DOHH2 (cell line): ENCODE measurements around the gene UBE2S.
A peak's percentile ranks its signal among the peaks of the same experiment; 100 is the strongest.

Experiments
- H3F3A ChIP-seq: fragments of 200-600 bp; sonication (generic), shearing (Covaris generic); 2 replicates; pipeline ENCODE4 v1.6.0; 2016; ENCODE audit warnings: antibody characterized with exemption, mild to moderate bottlenecking; ENCODE audit not compliant: control insufficient read depth, insufficient read depth
- H3K27ac ChIP-seq: fragments of 200-600 bp; sonication (generic); 2 replicates; pipeline ENCODE4 v1.5.1; 2014; ENCODE audit warnings: low read depth, mild to moderate bottlenecking, low read length, moderate library complexity
- H3K27me3 ChIP-seq: fragments of 200-600 bp; sonication (generic); 2 replicates; pipeline ENCODE4 v1.6.1; 2014; ENCODE audit warnings: mild to moderate bottlenecking, low read length, mixed read lengths; ENCODE audit not compliant: control insufficient read depth
- H3K36me3 ChIP-seq: fragments of 200-600 bp; sonication (generic); 2 replicates; pipeline ENCODE4 v1.6.1; 2014; ENCODE audit warnings: mild to moderate bottlenecking, low read length, moderate library complexity, mixed read lengths; ENCODE audit not compliant: control insufficient read depth
- H3K4me1 ChIP-seq: fragments of 200-600 bp; sonication (generic); 2 replicates; pipeline ENCODE4 v1.6.1; 2014; ENCODE audit warnings: mild to moderate bottlenecking, low read length, mixed read lengths; ENCODE audit not compliant: control insufficient read depth
- H3K4me2 ChIP-seq: fragments of 200-600 bp; sonication (generic); 2 replicates; pipeline ENCODE4 v1.6.0; 2014; ENCODE audit warnings: mild to moderate bottlenecking, low read length, moderate library complexity
- H3K4me3 ChIP-seq: fragments of 200-600 bp; sonication (generic); 2 replicates; pipeline ENCODE4 v1.5.1; 2014; ENCODE audit warnings: mild to moderate bottlenecking, low read length, mixed read lengths
- H3K79me2 ChIP-seq: fragments of 200-600 bp; sonication (generic); 2 replicates; pipeline ENCODE4 v1.6.1; 2014; ENCODE audit warnings: mild to moderate bottlenecking, low read length, mixed read lengths; ENCODE audit not compliant: control insufficient read depth
- H3K9me2 ChIP-seq: fragments of 200-600 bp; sonication (generic); replicated peaks from 2 replicates; pipeline ENCODE4 v1.6.1; 2014; ENCODE audit warnings: mild to moderate bottlenecking, low read length, mixed read lengths; ENCODE audit not compliant: control insufficient read depth
- H3K9me3 ChIP-seq: fragments of 200-600 bp; sonication (generic); 2 replicates; pipeline ENCODE4 v1.6.1; 2014; ENCODE audit warnings: antibody characterized with exemption, low read length, mixed read lengths; ENCODE audit not compliant: control insufficient read depth, insufficient read depth
- H4K20me1 ChIP-seq: fragments of 200-600 bp; sonication (generic); 2 replicates; pipeline ENCODE4 v1.6.0; 2014; ENCODE audit warnings: low read depth, mild to moderate bottlenecking, antibody characterized with exemption, low read length, moderate library complexity; ENCODE audit not compliant: control insufficient read depth, insufficient read depth
- EZH2phosphoT487 ChIP-seq: fragments of 200-600 bp; sonication (generic); IDR thresholded peaks from 2 replicates; pipeline ENCODE4 v1.6.1; 2017; ENCODE audit warnings: borderline replicate concordance, mild to moderate bottlenecking, antibody characterized with exemption, low read length, moderate library complexity, mixed read lengths
- TF ChIP-seq, protein P1 (sequence below): fragments of 200-600 bp; sonication (generic); IDR thresholded peaks from one replicate; pipeline ENCODE4 v1.5.1; 2014; ENCODE audit warnings: antibody characterized with exemption, mild to moderate bottlenecking, low read depth, low read length; ENCODE audit not compliant: poor library complexity, severe bottlenecking

Gene UBE2S

DNA sequence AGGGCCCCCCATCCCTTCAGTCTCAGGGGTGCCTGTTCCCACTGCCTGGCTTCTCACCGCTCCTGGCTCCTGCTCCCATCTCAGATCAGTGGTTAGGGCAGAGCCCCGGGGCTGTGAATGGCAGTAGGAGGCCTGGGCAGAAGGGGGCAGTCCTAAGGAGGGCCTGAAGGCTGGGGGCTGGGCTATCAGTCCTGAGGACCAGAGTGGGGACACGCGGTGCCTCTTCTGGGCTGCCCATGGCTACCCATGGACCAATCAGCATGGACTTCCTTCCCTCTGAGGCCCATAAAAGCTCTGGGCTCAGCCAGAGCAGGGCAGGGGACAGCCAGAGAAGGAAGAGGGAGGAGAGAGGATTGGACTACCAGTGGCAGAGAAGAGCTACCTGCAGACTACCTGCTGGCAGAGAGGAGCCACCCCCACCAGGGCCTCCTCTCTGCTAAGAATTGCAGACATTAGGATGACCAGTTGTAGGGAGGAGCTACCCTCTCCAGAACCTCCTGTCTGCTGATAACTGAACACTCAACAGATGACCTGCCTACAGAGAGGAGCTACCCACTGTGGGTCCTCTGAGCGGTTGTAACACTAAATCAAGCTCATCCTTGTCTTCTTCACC lies 12.1 kb upstream of the UBE2S start:
- Histone ChIP-seq H3K9me3 (0 out of 2 replicates have a peak, but pooled peaks cover 6% of the 10 kb centered on the region), H3K9me2 (no peaks in the 10 kb centered on the region), H3K27ac (no peak overlapping the region), H3K4me3 (no peak overlapping the region), H3K27me3 (peaks cover 3% of the 10 kb centered on the region; the same call in 1 of the 2 replicates), H3K36me3 (no peaks in the 10 kb centered on the region), H3K79me2 (no peaks in the 10 kb centered on the region), H3F3A (no peaks in the 10 kb centered on the region), H4K20me1 (no peaks in the 10 kb centered on the region), H3K4me2 (no peak overlapping the region), H3K4me1 (peaks cover 5% of the 10 kb centered on the region)
- no peak for TF ChIP-seq EZH2phosphoT487
- TF ChIP-seq, protein P1, sequence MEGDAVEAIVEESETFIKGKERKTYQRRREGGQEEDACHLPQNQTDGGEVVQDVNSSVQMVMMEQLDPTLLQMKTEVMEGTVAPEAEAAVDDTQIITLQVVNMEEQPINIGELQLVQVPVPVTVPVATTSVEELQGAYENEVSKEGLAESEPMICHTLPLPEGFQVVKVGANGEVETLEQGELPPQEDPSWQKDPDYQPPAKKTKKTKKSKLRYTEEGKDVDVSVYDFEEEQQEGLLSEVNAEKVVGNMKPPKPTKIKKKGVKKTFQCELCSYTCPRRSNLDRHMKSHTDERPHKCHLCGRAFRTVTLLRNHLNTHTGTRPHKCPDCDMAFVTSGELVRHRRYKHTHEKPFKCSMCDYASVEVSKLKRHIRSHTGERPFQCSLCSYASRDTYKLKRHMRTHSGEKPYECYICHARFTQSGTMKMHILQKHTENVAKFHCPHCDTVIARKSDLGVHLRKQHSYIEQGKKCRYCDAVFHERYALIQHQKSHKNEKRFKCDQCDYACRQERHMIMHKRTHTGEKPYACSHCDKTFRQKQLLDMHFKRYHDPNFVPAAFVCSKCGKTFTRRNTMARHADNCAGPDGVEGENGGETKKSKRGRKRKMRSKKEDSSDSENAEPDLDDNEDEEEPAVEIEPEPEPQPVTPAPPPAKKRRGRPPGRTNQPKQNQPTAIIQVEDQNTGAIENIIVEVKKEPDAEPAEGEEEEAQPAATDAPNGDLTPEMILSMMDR = no peak

DNA sequence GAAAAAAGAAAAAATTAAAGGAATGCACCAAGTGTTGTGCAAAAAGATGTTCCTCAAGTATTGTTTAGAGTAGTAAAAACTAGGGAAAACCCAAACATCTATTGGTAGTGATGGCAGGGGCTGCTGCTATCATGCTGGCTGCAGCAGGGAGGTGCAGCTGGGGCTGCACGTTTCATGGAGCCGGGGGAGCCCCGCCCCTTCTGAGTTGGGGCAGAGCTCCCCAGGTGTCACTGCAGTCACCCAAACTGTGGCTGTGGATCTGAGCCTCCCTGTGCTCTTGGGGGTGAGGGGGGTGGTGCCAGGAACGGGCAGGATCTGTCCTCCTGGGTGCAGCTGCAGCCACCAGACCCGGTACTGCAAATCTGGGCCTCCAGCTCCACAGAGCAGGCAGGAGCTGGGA lies 11.5 kb upstream of the UBE2S start:
- Histone ChIP-seq H3K9me2 (no peaks in the 10 kb centered on the region), H3K36me3 (no peaks in the 10 kb centered on the region), H3K4me3 (no peak overlapping the region), H3K4me2 (no peak overlapping the region), H3K27me3 (peaks cover 3% of the 10 kb centered on the region; the same call in 1 of the 2 replicates), H3F3A (no peaks in the 10 kb centered on the region), H3K27ac (no peak overlapping the region), H3K79me2 (no peaks in the 10 kb centered on the region), H3K4me1 (peaks cover 5% of the 10 kb centered on the region), H3K9me3 (0 out of 2 replicates have a peak, but pooled peaks cover 6% of the 10 kb centered on the region), H4K20me1 (no peaks in the 10 kb centered on the region)
- no peak for TF ChIP-seq EZH2phosphoT487
- TF ChIP-seq, protein P1 = no peak

DNA sequence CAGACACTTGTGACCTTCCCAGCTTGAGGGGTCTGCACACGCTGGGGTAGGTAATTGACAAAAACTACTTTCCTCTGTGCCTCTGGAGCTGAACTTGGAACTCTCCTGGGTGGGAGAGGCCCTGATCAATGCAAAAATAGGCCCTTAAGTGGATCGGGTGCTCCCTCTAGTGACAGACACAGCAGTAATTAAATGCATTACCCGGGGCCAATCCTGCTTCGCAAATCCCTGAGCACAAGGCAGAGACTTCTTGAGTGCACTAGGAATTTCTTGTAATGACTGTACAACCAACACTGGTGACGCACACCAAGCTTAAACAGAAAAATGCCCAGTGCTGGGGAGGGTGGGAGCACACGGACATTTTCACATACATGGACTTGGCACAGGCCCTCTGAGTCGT lies 10.6 kb upstream of the UBE2S start:
- H3K4me1 ChIP-seq = peaks cover 5% of the 10 kb centered on the region
- H3K79me2 ChIP-seq = no peaks in the 10 kb centered on the region
- 0 out of 2 replicates have a peak, but pooled peaks cover 6% of the 10 kb centered on the region for H3K9me3 ChIP-seq
- H3F3A ChIP-seq = no peaks in the 10 kb centered on the region
- H3K27me3 ChIP-seq = peaks cover 3% of the 10 kb centered on the region; the same call in 1 of the 2 replicates
- TF ChIP-seq, protein P1 = peak; percentile 87
- no peak for TF ChIP-seq EZH2phosphoT487
- no peaks in the 10 kb centered on the region for H3K9me2 ChIP-seq
- H3K4me3 ChIP-seq = no peak overlapping the region
- H3K27ac ChIP-seq = no peak overlapping the region
- no peaks in the 10 kb centered on the region for H4K20me1 ChIP-seq
- H3K36me3 ChIP-seq = no peaks in the 10 kb centered on the region
- H3K4me2 ChIP-seq = no peak overlapping the region
